Measurements from ENCODE around the gene MAGEH1. TPM values are rescaled to one million over a fixed set of nuclear protein-coding genes. Genes with fewer than 3 reads are reported as not detected.

The MAGEH1 gene
- total RNA-seq, 1 donor from 2014 or later = 8.2 TPM

- ATAC-seq (peak; percentile 83), DNase-seq (peak; percentile 70)
- intact Hi-C loops (cut with micrococcal nuclease) = no loop called here
Observed at GRCh38 chrX:55488593-55489313, 36.8 kb downstream of the MAGEH1 start.

GRCh38 chrX:55489314-55490009, 37.5 kb downstream of the MAGEH1 start, which contains the start of gene USP51:
TSS of gene USP51 (minus strand) at chrX:55489848. CDS start at chrX:55488939, 909 bp downstream.
- intact Hi-C loops (cut with micrococcal nuclease) = no loop called here
- DNase-seq = peak; percentile 44
- peak; percentile 65 for ATAC-seq

GRCh38 chrX:55490121-55490520, 38.2 kb downstream of the MAGEH1 start:
- DNase-seq (no peak), ATAC-seq (no peak)
- intact Hi-C loops (cut with micrococcal nuclease) = no loop called here

- no peak for DNase-seq
- intact Hi-C loops (cut with micrococcal nuclease) = no loop called here
- ATAC-seq = no peak
Observed at GRCh38 chrX:55490974-55491373, 39.0 kb downstream of the MAGEH1 start.

Small RNAs within 50 kb of the gene (microRNA-seq; reads per million reads assigned to microRNA genes)
- gene MIR4536-1 (ENCODE audit: borderline number of aligned reads) (not detected), gene MIR4536-2 (ENCODE audit: borderline number of aligned reads) (not detected)

Other genes starting within 250 kb of the MAGEH1 start
- gene PAGE5, start 231.8 kb upstream of the MAGEH1 start, total RNA-seq = not detected
- not detected for gene PAGE3, start 187.2 kb upstream of the MAGEH1 start, total RNA-seq
- 1.5 TPM for gene USP51, start 37.7 kb downstream of the MAGEH1 start, total RNA-seq
- not detected for gene FOXR2, start 171.3 kb downstream of the MAGEH1 start, total RNA-seq

Measured in left ventricle myocardium superior (tissue), 1 donor.